Choroid plexus epithelial cell (primary cell): ENCODE measurements around the gene SLIRP.
"Not testable (repeated sequence)": the region's sequence is repeated elsewhere in the genome, so short reads cannot be mapped to it uniquely, and the experiment has no call there.

ENCODE experiments used
- DNase-seq: peaks from one replicate; pipeline ENCODE4 v3.0.0-alpha.2; 2010; ENCODE audit warnings: low read depth
- H3K4me3 ChIP-seq: 2 replicates; pipeline ENCODE4 v1.5.1; 2011; ENCODE audit warnings: low read depth, mild to moderate bottlenecking, control low read depth, low read length, moderate library complexity
- TF ChIP-seq, protein P1 (sequence below): conservative IDR thresholded peaks from 2 replicates; pipeline ENCODE4 v1.5.1; 2011; ENCODE audit warnings: low read depth, mild to moderate bottlenecking, control low read depth, inconsistent platforms, low read length, moderate library complexity

The SLIRP gene

DNA sequence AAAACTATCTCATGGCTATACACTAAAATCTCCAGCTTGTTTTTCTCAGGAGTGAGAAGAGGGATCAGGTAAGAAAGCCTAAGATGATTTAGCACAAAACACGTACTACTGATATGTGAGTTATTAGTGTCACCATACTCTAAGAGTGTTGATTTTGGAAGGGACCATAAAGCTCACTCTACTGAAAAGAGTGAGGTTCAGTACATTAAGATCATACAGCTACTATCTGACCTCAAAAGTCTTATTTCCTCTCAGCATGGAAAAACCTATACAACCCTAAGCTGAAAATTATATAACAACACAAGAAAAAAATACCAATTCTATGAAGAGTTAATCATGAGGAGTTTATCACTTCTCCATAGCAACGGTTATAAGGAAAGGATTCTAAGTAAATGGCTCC lies 33.5 kb downstream of the SLIRP start:
- DNase-seq: no peak
- H3K4me3 ChIP-seq: no peak overlapping the region
- TF ChIP-seq, protein P1, sequence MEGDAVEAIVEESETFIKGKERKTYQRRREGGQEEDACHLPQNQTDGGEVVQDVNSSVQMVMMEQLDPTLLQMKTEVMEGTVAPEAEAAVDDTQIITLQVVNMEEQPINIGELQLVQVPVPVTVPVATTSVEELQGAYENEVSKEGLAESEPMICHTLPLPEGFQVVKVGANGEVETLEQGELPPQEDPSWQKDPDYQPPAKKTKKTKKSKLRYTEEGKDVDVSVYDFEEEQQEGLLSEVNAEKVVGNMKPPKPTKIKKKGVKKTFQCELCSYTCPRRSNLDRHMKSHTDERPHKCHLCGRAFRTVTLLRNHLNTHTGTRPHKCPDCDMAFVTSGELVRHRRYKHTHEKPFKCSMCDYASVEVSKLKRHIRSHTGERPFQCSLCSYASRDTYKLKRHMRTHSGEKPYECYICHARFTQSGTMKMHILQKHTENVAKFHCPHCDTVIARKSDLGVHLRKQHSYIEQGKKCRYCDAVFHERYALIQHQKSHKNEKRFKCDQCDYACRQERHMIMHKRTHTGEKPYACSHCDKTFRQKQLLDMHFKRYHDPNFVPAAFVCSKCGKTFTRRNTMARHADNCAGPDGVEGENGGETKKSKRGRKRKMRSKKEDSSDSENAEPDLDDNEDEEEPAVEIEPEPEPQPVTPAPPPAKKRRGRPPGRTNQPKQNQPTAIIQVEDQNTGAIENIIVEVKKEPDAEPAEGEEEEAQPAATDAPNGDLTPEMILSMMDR: no peak

DNA sequence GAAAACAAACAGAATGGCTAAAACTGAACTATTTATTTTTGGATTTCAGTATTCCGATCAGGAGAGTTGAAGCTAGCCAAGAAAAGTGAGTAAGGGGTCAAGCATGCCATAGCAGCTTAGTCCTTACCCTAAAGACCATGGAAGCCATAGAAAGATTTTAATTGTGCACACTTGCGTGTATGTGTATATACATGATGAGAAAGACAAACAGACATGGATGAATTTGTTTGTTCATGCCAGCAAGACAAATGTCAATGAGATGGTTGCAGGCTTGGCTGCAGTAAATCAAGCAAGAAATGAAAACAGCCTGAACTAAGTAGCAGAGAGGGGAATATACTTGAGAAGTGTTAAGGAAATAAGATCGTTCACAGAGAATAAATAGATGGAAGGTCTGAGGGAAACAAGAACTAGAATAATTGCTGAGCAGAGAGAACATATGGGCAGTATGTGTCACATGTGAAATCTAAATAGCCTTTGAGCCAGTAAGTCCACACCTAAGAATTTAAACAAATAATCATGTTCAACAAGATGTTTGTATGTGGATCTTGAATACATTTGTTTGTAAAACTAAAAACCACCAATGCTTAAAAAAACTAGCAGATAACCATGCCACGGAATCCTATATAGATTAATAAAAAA lies 38.3 kb downstream of the SLIRP start:
- TF ChIP-seq, protein P1: no peak
- DNase-seq: no peak
- no peak overlapping the region for H3K4me3 ChIP-seq

DNA sequence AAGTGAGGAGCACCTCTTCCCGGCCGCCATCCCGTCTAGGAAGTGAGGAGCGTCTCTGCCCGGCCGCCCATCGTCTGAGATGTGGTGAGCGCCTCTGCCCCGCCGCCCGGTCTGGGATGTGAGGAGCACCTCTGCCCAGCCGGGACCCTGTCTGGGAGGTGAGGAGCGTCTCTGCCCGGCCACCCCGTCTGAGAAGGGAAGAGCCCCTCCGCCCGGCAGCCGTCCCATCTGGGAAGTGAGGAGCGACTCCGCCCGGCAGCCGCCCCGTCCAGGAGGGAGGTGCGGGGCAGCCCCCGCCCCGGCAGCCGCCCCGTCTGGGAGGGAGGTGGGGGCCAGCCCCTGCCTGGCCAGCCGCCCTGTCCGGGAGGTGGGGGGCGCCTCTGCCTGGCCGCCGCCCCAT lies 39.5 kb downstream of the SLIRP start:
- DNase-seq, H3K4me3 ChIP-seq: not testable (repeated sequence)

DNA sequence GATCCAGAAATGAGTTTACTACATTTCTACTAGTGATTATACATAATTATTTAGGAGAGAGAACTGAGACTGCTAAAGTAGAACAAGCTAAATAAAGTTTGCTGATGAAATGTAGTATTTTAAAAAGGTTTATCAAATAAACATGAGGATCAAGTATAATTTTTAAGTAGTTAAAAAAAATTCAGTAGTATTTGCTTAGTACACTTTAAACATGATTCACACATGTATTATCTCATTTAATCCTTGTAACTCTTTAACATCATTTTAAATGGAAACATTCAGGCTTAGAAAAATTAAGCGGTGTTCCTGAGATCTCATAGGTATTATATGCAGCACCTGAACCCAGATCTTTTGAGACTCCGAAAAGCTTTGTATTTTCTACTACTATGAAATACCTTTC lies 44.4 kb downstream of the SLIRP start:
- H3K4me3 ChIP-seq: no peak overlapping the region
- DNase-seq: no peak
- TF ChIP-seq, protein P1: no peak

DNA sequence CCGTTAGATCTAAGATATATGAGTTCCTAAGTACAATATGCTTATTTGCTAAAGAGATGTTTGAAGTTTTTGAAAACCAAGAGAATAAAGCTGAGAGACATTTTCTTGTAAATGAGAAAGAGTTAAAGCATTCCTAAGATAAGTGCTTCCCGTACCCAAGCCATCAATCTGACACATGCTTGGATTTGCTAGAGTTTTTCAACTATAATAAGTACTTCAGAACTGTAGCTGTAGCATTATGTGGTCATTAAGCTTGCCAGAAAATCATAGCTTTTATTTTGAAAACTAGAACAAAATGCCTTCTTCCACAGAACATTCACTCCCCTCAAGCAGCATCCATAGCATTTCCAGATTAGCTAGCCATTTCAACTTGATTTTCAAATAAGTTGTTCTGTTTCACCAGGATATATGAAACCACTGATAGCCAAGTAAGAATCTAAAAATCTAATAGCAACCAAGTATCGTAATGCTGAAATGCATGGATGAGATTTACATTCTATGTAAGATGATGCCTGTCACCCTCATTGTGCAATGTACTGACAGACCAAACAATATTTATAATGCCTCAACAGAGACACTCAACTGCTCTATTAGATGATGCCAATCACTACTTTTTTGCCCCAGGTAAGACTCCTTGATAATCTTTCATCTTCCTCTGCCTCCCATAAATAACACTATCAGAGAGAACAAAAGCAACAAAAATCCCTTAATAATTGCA lies 45.1 kb downstream of the SLIRP start:
- H3K4me3 ChIP-seq: no peak overlapping the region
- DNase-seq: peak; percentile 23
- TF ChIP-seq, protein P1: no peak

DNA sequence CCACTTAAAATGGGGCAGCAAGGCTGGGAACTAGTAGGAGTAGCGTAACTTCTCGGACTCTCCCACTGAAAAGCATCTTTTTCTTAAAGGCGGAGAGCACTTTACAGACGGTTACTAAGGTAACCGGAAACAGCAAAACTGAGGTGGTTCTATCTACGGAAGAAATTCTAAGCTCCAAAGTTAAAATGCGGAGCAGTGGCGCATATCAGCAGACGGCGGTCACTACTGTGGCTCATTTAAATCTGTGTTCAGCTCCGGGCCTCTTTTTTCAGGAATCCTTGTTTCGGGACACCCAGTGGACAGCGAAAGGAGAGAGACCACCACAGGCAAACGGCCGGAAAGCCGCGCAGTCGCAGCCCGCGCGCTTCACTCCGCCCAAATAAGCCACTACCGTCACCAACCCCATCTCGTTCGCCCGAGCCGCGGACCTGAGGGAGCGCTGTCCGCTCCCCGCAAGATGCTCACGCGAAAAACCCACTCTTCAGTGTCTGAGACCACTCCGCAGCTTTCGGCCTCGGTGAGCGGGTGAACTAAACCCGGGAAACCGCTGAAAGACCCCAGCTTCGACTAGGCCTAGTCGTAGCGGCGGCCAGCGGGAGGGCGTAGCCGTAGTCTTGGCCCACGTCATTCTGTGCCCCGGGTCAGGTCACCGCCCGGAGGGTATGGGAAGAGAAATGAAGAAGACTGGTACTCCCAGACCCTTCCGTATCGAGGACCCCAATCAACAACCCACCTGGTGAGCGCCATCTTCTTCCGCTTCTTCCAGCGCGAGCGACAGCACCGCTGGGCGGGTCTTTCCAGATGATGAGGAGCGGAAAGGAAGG lies 52.7 kb downstream of the SLIRP start, which contains the start of gene SNW1:
SNW1 (minus strand) TSS at position 776 of the 824 bp plus-strand sequence; CDS start at position 747, 29 bp downstream.
- H3K4me3 ChIP-seq: peak within 1 kb of the TSS; percentile 78
- DNase-seq: peak; percentile 73
- TF ChIP-seq, protein P1: no peak
